Activated T-cell treated with anti-CD3 and anti-CD28 coated beads, Interleukin-2, amount 50 U/mL, for 1 hour (primary cell): ENCODE measurements around the gene OR2T11.
"Not testable (repeated sequence)": the region's sequence is repeated elsewhere in the genome, so short reads cannot be mapped to it uniquely, and the experiment has no call there.

ENCODE experiments used
- DNase-seq: peaks from one replicate; pipeline ENCODE4 v3.0.0-alpha.2; 2020

Gene OR2T11

DNA sequence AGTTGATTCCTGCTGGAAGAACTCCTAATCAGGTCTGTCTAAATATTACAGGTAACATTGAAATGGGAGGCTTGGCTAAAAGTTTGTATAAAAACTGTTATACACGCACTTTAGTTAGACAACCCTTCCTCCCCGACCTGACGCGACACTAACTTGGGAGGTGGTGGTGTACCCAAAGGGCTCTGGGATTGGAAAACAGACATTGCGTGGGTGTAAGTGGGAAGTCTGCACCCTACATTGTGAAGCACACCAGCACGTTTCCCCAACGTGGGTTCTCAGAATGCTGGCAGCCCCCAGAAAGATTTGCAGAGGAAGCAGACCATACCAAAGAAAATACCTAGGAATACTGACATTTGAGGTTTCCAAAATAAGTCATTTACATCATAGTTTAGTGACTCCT, 16.8 kb downstream of the OR2T11 start:
- no peak for DNase-seq

- no peak for DNase-seq
Measured at GRCh38 chr1:248613742-248614141, 21.1 kb downstream of the OR2T11 start.

DNA sequence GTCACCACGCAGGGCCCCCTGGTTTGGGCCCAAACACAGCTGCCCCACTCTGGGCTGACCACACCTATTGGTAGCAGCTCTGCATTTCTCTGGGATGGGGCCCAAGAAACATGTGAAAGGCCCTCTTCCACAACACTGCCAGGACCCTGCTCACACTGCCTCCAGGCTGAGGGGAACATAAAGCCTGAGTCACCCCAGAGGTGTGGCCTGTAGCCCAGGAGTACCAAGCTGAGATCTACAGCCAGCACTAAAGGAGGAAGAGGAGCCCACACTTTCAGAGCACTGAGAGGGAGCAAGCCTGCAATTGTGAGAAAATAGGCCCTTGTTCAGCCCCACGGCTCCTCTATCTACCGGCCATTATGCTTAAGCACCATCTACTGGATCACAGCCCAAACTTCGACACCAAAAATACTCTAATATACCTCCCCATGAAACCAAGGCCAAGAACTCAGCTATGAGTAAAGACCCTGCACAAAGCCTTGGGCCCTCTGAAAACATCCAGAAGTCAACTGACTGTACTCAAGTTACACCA, 22.9 kb downstream of the OR2T11 start:
- no peak for DNase-seq

GRCh38 chr1:248610301-248610700, 24.6 kb downstream of the OR2T11 start:
- no peak for DNase-seq

DNA sequence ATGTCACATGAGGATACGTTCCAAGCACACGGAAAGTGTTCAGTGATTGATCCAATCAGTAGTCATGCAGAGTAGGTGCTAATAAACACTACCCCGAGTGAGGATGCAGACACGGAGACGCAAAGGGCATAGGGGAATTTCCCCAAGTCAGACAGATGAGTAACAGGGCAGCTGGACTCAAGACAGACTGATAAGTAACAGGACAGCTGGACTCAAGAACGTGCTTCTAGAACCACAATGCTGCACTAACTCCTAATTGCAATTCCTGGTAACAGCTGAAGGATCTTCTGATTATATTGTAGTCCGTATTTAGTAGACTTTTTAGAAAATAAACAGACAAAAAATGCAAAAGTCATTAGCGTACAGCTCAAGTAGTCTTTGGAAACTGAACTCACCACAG, 35.5 kb downstream of the OR2T11 start:
- no peak for DNase-seq

GRCh38 chr1:248597589-248597988, 37.3 kb downstream of the OR2T11 start, which contains the start of gene OR2T10:
Gene OR2T10, minus strand, starts transcription at chr1:248597700. Its CDS starts 3,932 bp downstream, at chr1:248593768.
- DNase-seq, result no peak

DNA sequence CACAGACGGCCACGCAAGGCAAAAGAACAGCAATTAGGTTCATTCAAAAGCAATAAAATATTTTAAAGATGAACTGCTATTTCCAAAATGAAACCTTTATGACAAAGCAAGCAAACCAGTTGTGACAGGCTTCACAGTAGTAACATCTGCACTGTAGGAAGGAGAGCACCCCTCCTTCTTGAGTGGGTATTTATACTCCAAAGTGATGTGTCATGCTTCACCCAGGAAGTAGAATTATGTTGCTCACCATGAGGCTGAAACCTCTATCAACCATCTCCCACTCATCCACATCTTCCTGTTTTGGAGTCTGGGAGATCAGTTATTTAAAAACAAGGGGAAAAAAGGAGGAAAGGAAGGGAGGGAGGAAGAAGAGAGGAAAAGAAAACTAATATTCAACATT, 38.3 kb downstream of the OR2T11 start:
- no peak for DNase-seq

- no peak for DNase-seq
Measured at GRCh38 chr1:248593226-248593625, 41.7 kb downstream of the OR2T11 start.

DNA sequence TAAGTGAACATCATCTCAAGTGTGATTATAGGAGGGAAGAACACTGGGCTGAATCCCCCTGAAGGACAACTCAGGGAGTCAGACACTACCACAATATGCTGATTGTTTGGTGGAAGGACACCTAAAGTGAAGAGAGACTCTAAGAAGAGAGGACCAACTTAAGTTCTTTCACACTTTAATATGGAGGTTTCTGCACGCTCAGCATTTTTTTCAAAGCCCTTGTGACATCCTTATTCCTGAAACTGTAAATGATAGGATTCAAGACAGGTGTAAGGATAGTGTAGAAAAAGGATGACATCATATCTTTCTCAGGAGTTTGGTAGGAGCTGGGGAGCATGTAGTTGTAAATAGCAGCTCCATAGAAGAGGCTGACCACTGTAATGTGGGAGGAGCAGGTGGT, 42.2 kb downstream of the OR2T11 start:
- no peak for DNase-seq

DNA sequence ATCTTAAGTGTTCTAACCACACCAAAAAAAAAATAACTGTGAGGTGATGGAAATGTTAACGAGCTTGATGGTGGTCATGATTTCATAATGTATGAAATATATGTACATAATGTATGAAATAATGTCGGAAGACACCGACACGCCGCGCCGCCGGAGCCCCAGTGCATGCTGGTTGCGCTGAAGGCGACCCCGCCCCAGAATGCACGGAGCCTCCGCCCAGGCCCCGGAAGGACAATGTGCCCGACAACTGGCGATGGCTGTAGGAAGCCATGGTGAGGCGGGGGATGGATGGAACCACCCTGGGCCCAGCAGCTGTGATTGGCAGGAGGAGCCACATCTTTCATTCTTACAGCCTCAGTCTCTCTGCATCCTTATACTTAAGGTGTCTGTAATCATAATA, 44.8 kb downstream of the OR2T11 start:
- DNase-seq, result no peak

- DNase-seq, result no peak
Measured at GRCh38 chr1:248589334-248589733, 45.6 kb downstream of the OR2T11 start.

- DNase-seq, result no peak
Measured at GRCh38 chr1:248585266-248585665, 49.6 kb downstream of the OR2T11 start.

GRCh38 chr1:248576260-248576980, 58.5 kb downstream of the OR2T11 start:
- DNase-seq, result no peak

GRCh38 chr1:248574657-248575056, 60.2 kb downstream of the OR2T11 start, which contains the start of gene OR2T34:
Gene OR2T34, minus strand, starts transcription at chr1:248574757. Its CDS starts 0 bp downstream, at chr1:248574757.
- not testable (repeated sequence) for DNase-seq

- DNase-seq, result not testable (repeated sequence)
Measured at GRCh38 chr1:248573856-248574255, 61.0 kb downstream of the OR2T11 start.
